Natural killer cell (primary cell): Measurements from ENCODE around the gene ZNF431. TPM values are rescaled to one million over a fixed set of nuclear protein-coding genes. Genes with fewer than 3 reads are reported as not detected.
A peak's percentile ranks its signal among the peaks of the same experiment; 100 is the strongest.

Experiments used
- ATAC-seq, 3 donors: fragments of 150-1000 bp in 2 of 3; fragments of 200-7000 bp in 1 of 3; cut with Tn5 transposase; 1 replicate in 1 of 3; 2 replicates in 2 of 3; pipeline ENCODE4 v1.10.0; 2021; ENCODE audit warnings: mild to moderate bottlenecking in 2 of 3, moderate library complexity in 2 of 3
- DNase-seq, 2 donors: peaks; one replicate each; pipeline versions ENCODE4 v3.0.0 to v3.0.0-alpha.2; 2013 to 2021; ENCODE audit warnings: mixed read lengths in 1 of 2
- H3K27ac ChIP-seq: one replicate; pipeline ENCODE4 v1.5.1; 2013; ENCODE audit warnings: mild to moderate bottlenecking, low read length
- H3K27me3 ChIP-seq: one replicate; pipeline ENCODE4 v1.6.1; 2013; ENCODE audit warnings: low read length; ENCODE audit not compliant: control insufficient read depth, insufficient read depth
- H3K36me3 ChIP-seq: one replicate; pipeline ENCODE4 v1.6.1; 2013; ENCODE audit warnings: low read length; ENCODE audit not compliant: control insufficient read depth, insufficient read depth
- H3K4me1 ChIP-seq: one replicate; pipeline ENCODE4 v1.6.1; 2013; ENCODE audit warnings: low read length; ENCODE audit not compliant: control insufficient read depth, insufficient read depth
- H3K4me3 ChIP-seq: one replicate; pipeline ENCODE4 v1.5.1; 2013; ENCODE audit warnings: low read length
- H3K9me3 ChIP-seq: one replicate; pipeline ENCODE4 v1.6.1; 2013; ENCODE audit warnings: low read length; ENCODE audit not compliant: control insufficient read depth, insufficient read depth
- H3K27ac Mint-ChIP-seq, 2 donors: one replicate each; pipeline ENCODE4 v1.8.0; 2022; ENCODE audit warnings: mild to moderate bottlenecking in 2 of 2, mixed read lengths in 2 of 2, moderate library complexity in 1 of 2
- H3K27me3 Mint-ChIP-seq, 2 donors: one replicate each; pipeline ENCODE4 v1.8.0; 2022; ENCODE audit warnings: low read depth in 2 of 2, mixed read lengths in 2 of 2
- H3K36me3 Mint-ChIP-seq: one replicate; pipeline ENCODE4 v1.8.0; 2022; ENCODE audit warnings: mixed read lengths
- H3K4me1 Mint-ChIP-seq, 2 donors: one replicate each; pipeline ENCODE4 v1.8.0; 2022; ENCODE audit warnings: mixed read lengths in 2 of 2
- H3K4me3 Mint-ChIP-seq: one replicate; pipeline ENCODE4 v1.8.0; 2022; ENCODE audit warnings: mild to moderate bottlenecking, moderate library complexity, mixed read lengths
- H3K9me3 Mint-ChIP-seq, 2 donors: one replicate each; pipeline ENCODE4 v1.8.0; 2022; ENCODE audit warnings: mixed read lengths in 2 of 2
- WGBS: methylation state at CpG from one replicate; pipeline ENCODE4 v1.1.7; 2013; ENCODE audit warnings: missing lambda C conversion rate; ENCODE audit not compliant: insufficient coverage; 5-methylcytosine and 5-hydroxymethylcytosine counted together
- intact Hi-C: fragments of 100-400 bp; cut with micrococcal nuclease; formaldehyde crosslinking; loops from one replicate; pipeline ENCODE4 v1.14.2; 2022
- total RNA-seq, 4 donors: library from RNA; stranded (reverse); fragments of 120-200 nt in 1 of 4; gene quantifications; one replicate each; pipeline versions ENCODE4 v1.2.3 to v1.2.4, GENCODE V29; 2013 to 2022
- TF ChIP-seq, protein P1 (sequence below): fragments of 200-600 bp; IDR thresholded peaks from one replicate; pipeline ENCODE4 v1.8.0; 2022; ENCODE audit warnings: antibody characterized with exemption

The ZNF431 gene
- 10 to 100 TPM; 30.1 to 39.7 (median 30.4) TPM for total RNA-seq
- total RNA-seq (2013), result 42.5 TPM

DNA sequence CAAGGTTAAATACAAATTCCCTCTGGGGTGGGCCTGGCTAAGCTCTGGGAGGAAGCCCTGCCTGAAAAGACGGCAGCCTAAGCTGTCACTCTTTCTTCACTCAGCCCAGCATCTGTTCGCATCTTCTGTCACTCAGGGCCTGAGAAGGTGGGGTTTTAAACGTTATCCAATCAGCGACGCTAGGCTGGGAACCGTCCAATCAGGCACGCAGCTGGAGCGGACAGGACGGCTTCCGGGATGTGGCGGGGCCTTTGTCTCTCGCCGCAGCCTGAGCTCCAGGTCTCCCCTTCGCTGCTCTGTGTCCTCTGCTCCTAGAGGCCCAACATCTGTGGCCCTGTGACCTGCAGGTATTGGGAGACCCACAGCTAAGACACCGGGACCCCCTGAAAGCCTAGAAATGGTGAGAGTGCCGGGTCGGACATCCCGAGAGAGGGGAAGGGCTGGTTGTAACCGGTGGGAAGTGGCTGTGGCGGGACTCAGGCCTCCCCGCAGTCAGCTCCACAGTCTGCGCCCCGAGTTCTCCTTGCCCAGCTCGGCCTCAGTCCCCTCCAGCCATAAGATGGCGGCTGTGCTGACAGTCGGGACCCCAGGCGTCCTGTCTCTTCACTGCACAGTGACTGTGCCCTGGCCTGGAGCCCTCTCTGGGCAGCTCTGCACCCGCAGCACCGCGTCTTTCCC is at the start of gene ZNF431:
TSS of gene ZNF431 (plus strand) at position 254 of the 678 bp plus-strand sequence. CDS start at position 398, 144 bp downstream.
- H3K4me3 Mint-ChIP-seq, result peak within 1 kb of the TSS; percentile 95
- peaks cover 6% of the 10 kb centered on the region for H3K36me3 Mint-ChIP-seq
- Histone ChIP-seq H3K36me3 (peaks cover 19% of the 10 kb centered on the region), H3K9me3 (no peaks in the 10 kb centered on the region), H3K4me1 (peaks cover 9% of the 10 kb centered on the region), H3K27ac (peak within 1 kb of the TSS; percentile 79), H3K27me3 (no peaks in the 10 kb centered on the region), H3K4me3 (peak within 1 kb of the TSS; percentile 62)
- ATAC-seq, result peak; percentile 97 to 99 (median 99)
- peak within 1 kb of the TSS; percentile 95 to 98 for H3K27ac Mint-ChIP-seq
- intact Hi-C loops, result loop anchor here (1.0 to 10.0 kb wide), 5 partner anchors 60 to 577 kb away; partner anchors contain the start of genes ZNF429, ZNF430, ZNF708 and ZNF714
- H3K27me3 Mint-ChIP-seq, result no peaks in the 10 kb centered on the region
- H3K9me3 Mint-ChIP-seq, result no peaks in the 10 kb centered on the region
- TF ChIP-seq, protein P1, sequence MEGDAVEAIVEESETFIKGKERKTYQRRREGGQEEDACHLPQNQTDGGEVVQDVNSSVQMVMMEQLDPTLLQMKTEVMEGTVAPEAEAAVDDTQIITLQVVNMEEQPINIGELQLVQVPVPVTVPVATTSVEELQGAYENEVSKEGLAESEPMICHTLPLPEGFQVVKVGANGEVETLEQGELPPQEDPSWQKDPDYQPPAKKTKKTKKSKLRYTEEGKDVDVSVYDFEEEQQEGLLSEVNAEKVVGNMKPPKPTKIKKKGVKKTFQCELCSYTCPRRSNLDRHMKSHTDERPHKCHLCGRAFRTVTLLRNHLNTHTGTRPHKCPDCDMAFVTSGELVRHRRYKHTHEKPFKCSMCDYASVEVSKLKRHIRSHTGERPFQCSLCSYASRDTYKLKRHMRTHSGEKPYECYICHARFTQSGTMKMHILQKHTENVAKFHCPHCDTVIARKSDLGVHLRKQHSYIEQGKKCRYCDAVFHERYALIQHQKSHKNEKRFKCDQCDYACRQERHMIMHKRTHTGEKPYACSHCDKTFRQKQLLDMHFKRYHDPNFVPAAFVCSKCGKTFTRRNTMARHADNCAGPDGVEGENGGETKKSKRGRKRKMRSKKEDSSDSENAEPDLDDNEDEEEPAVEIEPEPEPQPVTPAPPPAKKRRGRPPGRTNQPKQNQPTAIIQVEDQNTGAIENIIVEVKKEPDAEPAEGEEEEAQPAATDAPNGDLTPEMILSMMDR, result no peak
- WGBS, result under 1% methylated on average over 30 of the region's 30 CpGs
- H3K4me1 Mint-ChIP-seq, result peaks cover 33 to 44% of the 10 kb centered on the region in 2 donors
- peak; percentile 87 to 95 for DNase-seq

DNA sequence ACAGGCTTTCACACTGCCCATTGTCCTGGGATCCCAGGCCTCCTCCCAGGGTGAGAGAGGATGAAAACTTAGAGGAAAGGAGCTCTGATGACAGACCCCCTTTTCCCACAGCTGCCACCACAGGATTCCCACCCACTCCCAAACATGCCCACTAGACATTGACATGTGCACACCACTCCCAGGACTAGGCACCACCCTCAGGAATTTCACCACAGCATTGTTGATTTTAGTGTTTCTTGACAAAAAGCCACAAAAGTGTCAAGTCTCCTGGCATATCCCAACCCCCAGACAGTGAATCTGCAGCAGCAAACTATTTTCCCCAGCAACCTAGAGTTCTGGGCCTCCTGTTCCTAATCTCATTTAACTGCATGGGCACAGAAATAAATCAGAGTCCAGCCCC is 49.7 kb upstream of the ZNF431 start:
- no peaks in the 10 kb centered on the region for H3K36me3 ChIP-seq
- Mint-ChIP-seq H3K36me3 (no peaks in the 10 kb centered on the region), H3K9me3 (no peaks in the 10 kb centered on the region), H3K4me3 (no peak overlapping the region), H3K27ac (no peak overlapping the region), H3K4me1 (peaks cover 24 to 31% of the 10 kb centered on the region in 2 donors), H3K27me3 (no peaks in the 10 kb centered on the region)
- no peak overlapping the region for H3K27ac ChIP-seq
- H3K27me3 ChIP-seq, result no peaks in the 10 kb centered on the region
- H3K9me3 ChIP-seq, result no peaks in the 10 kb centered on the region
- TF ChIP-seq, protein P1, result no peak
- ATAC-seq (no peak), DNase-seq (no peak)
- intact Hi-C loops, result no loop called here
- H3K4me1 ChIP-seq, result no peaks in the 10 kb centered on the region
- no peak overlapping the region for H3K4me3 ChIP-seq

DNA sequence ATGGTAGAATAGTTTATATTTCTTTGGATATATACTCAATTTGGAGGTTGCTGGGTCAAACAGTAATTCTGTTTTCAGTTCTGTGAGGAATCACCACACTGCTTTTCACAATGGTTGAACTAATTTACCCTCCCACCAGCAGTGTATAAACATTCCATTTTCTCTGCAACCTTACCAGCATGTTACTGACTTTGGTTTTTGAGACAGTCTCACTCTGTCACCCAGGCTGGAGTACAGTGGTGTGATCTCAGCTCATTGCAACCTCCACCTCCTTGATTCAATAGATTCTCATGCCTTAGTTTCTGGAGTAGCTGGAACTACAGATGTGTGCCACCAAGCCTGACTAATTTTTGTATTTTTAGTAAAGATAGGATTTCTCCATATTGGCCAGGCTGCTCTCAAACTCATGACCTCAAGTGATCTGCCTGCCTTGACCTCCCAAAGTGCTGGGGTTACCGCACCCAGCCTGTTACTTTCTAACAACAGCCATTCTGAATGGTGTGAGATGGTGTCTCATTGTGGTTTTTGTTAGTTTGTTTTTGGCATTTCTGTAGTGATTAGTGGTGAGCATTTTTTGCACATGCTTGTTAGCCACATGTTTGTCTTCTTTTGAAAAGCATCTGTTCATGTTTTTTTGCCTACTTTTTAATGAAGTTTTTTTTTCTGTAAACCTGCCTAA is 47.4 kb upstream of the ZNF431 start:
- Histone ChIP-seq H3K36me3 (no peaks in the 10 kb centered on the region), H3K27ac (no peak overlapping the region), H3K4me1 (no peaks in the 10 kb centered on the region), H3K27me3 (no peaks in the 10 kb centered on the region), H3K4me3 (no peak overlapping the region), H3K9me3 (no peaks in the 10 kb centered on the region)
- intact Hi-C loops, result no loop called here
- no peak for DNase-seq
- Mint-ChIP-seq H3K4me3 (no peak overlapping the region), H3K27me3 (no peaks in the 10 kb centered on the region), H3K27ac (peak overlapping the region; percentile 77 to 84), H3K36me3 (no peaks in the 10 kb centered on the region), H3K9me3 (no peaks in the 10 kb centered on the region), H3K4me1 (peaks cover 24 to 31% of the 10 kb centered on the region in 2 donors)
- ATAC-seq, result peak; percentile 75 to 90 (median 88)
- TF ChIP-seq, protein P1, result no peak
- WGBS, result 60% methylated on average over 1 of the region's 1 CpG
